SK-N-SH treated with all-trans-retinoic acid at 6 μM for 48 hours (cell line): ENCODE measurements around the gene VPS13D.

Experiments
- ESRRG ChIP-seq: fragments of 250-450 bp; sonication (Bioruptor Pico); IDR thresholded peaks from 2 replicates; pipeline ENCODE4 v1.6.1; 2021; ENCODE audit warnings: mild to moderate bottlenecking
- GLIS3 ChIP-seq: fragments of 250-450 bp; sonication (Bioruptor Pico); IDR thresholded peaks from 2 replicates; pipeline ENCODE4 v1.5.0; 2020; ENCODE audit warnings: mild to moderate bottlenecking, moderate library complexity
- ISL1 ChIP-seq: fragments of 250-450 bp; sonication (Bioruptor Pico); IDR thresholded peaks from 2 replicates; pipeline ENCODE4 v2.1.2; 2022; ENCODE audit warnings: mild to moderate bottlenecking, moderate library complexity
- RARB ChIP-seq: fragments of 250-450 bp; sonication (Bioruptor Pico); IDR thresholded peaks from 2 replicates; pipeline ENCODE4 v1.8.0; 2021; ENCODE audit warnings: mild to moderate bottlenecking, moderate library complexity
- TCF4 ChIP-seq: fragments of 250-450 bp; sonication (Bioruptor Pico); IDR thresholded peaks from 2 replicates; pipeline ENCODE4 v1.8.0; 2021; ENCODE audit warnings: mild to moderate bottlenecking, moderate library complexity, borderline replicate concordance
- ZNF8 ChIP-seq: fragments of 450-650 bp; formaldehyde crosslinking; IDR thresholded peaks from 2 replicates; pipeline ENCODE4 v1.5.0; 2020; ENCODE audit warnings: mild to moderate bottlenecking, moderate library complexity
- TF ChIP-seq, protein P1 (sequence below): fragments of 250-450 bp; sonication (Bioruptor Pico); IDR thresholded peaks from 2 replicates; pipeline ENCODE4 v1.5.1; 2021; ENCODE audit warnings: mild to moderate bottlenecking, moderate library complexity
- TF ChIP-seq, protein P2 (sequence below): fragments of 250-450 bp; sonication (Bioruptor Pico); IDR thresholded peaks from 2 replicates; pipeline ENCODE4 v1.8.0; 2020; ENCODE audit warnings: mild to moderate bottlenecking, moderate library complexity, borderline replicate concordance
- TF ChIP-seq, protein P3 (sequence below): fragments of 250-450 bp; sonication (Bioruptor Pico); IDR thresholded peaks from 2 replicates; pipeline ENCODE4 v1.5.1; 2020; ENCODE audit warnings: low read depth, mild to moderate bottlenecking, moderate library complexity

DNA sequence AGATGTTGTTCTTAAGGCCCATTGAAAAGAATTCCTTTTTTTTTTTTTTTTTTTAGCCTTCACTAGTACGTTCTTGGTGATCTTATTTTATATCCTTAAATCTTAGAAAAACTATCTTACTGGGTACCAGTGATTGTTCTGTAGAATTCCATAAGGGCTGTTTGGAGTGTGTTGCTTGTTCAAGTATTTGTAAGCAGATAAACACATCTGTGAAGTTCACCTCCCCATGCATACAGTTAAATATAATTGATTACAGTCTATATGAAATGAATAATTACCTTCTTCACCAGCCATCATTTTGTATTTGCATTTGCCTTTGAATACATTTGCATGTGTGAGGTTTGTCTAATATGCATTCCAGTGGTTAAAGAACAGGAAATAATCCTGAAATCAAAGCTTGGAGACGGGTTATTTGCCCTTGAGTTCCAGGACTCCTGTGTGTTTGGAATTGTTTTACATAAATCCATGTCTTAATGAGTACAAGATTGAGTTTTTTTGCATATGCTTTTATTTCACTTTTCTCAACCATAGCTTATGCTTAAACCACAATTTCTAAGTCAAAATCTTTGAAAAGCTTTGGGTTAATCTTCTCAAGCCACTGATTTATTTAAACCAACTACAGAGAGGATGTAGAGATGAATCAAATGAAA, 73.1 kb downstream of the VPS13D start:
- TF ChIP-seq, protein P1, sequence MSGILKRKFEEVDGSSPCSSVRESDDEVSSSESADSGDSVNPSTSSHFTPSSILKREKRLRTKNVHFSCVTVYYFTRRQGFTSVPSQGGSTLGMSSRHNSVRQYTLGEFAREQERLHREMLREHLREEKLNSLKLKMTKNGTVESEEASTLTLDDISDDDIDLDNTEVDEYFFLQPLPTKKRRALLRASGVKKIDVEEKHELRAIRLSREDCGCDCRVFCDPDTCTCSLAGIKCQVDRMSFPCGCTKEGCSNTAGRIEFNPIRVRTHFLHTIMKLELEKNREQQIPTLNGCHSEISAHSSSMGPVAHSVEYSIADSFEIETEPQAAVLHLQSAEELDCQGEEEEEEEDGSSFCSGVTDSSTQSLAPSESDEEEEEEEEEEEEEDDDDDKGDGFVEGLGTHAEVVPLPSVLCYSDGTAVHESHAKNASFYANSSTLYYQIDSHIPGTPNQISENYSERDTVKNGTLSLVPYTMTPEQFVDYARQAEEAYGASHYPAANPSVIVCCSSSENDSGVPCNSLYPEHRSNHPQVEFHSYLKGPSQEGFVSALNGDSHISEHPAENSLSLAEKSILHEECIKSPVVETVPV (CRISPR knock-in tag): no peak
- no peak for TF ChIP-seq RARB (CRISPR knock-in tag)
- TF ChIP-seq, protein P2, sequence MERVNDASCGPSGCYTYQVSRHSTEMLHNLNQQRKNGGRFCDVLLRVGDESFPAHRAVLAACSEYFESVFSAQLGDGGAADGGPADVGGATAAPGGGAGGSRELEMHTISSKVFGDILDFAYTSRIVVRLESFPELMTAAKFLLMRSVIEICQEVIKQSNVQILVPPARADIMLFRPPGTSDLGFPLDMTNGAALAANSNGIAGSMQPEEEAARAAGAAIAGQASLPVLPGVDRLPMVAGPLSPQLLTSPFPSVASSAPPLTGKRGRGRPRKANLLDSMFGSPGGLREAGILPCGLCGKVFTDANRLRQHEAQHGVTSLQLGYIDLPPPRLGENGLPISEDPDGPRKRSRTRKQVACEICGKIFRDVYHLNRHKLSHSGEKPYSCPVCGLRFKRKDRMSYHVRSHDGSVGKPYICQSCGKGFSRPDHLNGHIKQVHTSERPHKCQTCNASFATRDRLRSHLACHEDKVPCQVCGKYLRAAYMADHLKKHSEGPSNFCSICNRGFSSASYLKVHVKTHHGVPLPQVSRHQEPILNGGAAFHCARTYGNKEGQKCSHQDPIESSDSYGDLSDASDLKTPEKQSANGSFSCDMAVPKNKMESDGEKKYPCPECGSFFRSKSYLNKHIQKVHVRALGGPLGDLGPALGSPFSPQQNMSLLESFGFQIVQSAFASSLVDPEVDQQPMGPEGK: no peak
- TF ChIP-seq GLIS3 (CRISPR knock-in tag): no peak
- no peak for TF ChIP-seq ESRRG (CRISPR knock-in tag)
- no peak for TF ChIP-seq TCF4 (CRISPR knock-in tag)
- TF ChIP-seq, protein P3, sequence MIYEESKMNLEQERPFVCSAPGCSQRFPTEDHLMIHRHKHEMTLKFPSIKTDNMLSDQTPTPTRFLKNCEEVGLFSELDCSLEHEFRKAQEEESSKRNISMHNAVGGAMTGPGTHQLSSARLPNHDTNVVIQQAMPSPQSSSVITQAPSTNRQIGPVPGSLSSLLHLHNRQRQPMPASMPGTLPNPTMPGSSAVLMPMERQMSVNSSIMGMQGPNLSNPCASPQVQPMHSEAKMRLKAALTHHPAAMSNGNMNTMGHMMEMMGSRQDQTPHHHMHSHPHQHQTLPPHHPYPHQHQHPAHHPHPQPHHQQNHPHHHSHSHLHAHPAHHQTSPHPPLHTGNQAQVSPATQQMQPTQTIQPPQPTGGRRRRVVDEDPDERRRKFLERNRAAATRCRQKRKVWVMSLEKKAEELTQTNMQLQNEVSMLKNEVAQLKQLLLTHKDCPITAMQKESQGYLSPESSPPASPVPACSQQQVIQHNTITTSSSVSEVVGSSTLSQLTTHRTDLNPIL (CRISPR knock-in tag): no peak
- no peak for TF ChIP-seq ZNF8 (CRISPR knock-in tag)
- TF ChIP-seq ISL1 (CRISPR knock-in tag): no peak
